ENCODE data around the gene AMIGO1.

- TF ChIP-seq CTCF (conservative IDR thresholded peaks at IDR 0.05; ENCODE audit: low read length) (no peak), EZH2phosphoT487 (IDR thresholded peaks at IDR 0.05; ENCODE audit: borderline replicate concordance) (no peak)
Observed at GRCh38 chr1:109547463-109548320, 38.2 kb upstream of the AMIGO1 start.

Measured in Loucy (cell line).